Rectal smooth muscle tissue (tissue), 1 donor: ENCODE measurements around the gene COL16A1.
"Not testable (repeated sequence)": the region's sequence is repeated elsewhere in the genome, so short reads cannot be mapped to it uniquely, and the experiment has no call there.

Experiments used
- H3K27ac ChIP-seq: one replicate; pipeline ENCODE4 v1.7.0; 2013; ENCODE audit warnings: low read depth, low read length, inconsistent platforms
- H3K27me3 ChIP-seq: one replicate; pipeline ENCODE4 v1.7.0; 2013; ENCODE audit warnings: low read length; ENCODE audit not compliant: control insufficient read depth, insufficient read depth
- H3K36me3 ChIP-seq: one replicate; pipeline ENCODE4 v1.7.0; 2013; ENCODE audit warnings: low read length; ENCODE audit not compliant: control insufficient read depth, insufficient read depth
- H3K4me1 ChIP-seq: one replicate; pipeline ENCODE4 v1.7.0; 2013; ENCODE audit warnings: low read length; ENCODE audit not compliant: control insufficient read depth, insufficient read depth
- H3K4me3 ChIP-seq: one replicate; pipeline ENCODE4 v1.7.0; 2013; ENCODE audit warnings: low read length
- H3K9ac ChIP-seq: one replicate; pipeline ENCODE4 v1.7.0; 2013; ENCODE audit warnings: low read length

The COL16A1 gene

DNA sequence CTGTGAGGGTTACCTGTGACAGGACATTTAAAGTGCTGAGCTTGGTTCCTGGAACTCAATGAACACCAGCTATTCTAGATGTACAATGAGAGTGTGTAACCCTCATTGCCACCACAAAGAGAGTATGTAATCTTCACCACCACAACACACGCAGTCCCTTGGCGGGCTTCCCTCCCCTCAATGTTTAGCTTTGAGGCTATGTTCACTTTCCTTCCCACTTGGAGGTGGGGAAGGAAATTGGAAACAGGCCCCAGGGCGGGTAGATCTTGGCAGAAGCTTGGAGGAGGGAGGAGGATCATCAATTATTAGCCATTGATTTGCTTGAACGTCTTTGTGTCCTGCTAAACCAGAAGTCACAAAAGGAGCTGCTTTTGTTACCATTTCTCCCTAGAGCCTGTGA is 8.3 kb upstream of the COL16A1 start:
- Histone ChIP-seq H3K27me3 (no peaks in the 10 kb centered on the region), H3K36me3 (no peaks in the 10 kb centered on the region), H3K4me3 (no peak overlapping the region), H3K27ac (peak overlapping the region; percentile 97), H3K4me1 (peaks cover 32% of the 10 kb centered on the region), H3K9ac (no peak overlapping the region)

DNA sequence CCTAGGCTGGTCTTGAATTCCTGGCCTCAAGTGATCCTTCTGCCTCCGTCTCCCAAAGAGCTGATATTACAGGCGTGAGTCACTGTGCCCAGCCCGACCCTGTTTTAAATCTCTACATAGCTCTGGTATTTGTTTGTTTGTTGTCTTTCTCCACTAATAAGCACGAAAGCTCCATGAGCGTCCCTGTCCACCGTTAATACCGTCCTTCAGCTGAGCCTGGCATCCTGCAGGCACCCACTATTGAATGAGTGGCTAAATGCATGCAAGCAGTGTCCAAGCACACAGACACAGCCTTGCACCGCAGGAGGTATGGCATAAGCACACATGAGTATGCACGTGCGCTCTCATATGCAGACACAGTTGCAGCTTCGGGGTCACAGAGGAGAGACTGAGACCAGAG is 4.5 kb upstream of the COL16A1 start:
- H3K36me3 ChIP-seq = no peaks in the 10 kb centered on the region
- no peak overlapping the region for H3K4me3 ChIP-seq
- H3K27me3 ChIP-seq = no peaks in the 10 kb centered on the region
- peaks cover 23% of the 10 kb centered on the region for H3K4me1 ChIP-seq
- no peak overlapping the region for H3K27ac ChIP-seq
- H3K9ac ChIP-seq = no peak overlapping the region

DNA sequence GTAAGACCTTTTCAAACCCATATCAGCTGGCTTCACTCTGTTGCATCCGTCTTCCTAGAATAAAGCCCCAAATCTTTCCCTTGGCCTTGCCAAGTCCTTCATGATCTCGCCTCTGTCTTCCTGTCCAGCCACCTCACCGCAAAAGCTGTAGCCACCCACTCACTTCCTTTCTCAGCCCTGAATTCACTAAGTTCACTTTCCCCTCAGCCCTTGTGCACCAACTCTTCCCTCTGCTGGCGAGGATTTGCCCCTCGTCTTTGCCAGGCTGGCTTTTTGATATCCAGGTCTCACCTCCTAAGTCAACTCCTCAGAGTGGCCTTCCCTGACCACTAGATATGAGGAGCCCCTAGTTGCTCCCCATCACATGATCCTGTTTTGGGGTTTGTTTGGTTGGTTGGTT is 3.9 kb upstream of the COL16A1 start:
- no peaks in the 10 kb centered on the region for H3K27me3 ChIP-seq
- H3K36me3 ChIP-seq = no peaks in the 10 kb centered on the region
- H3K9ac ChIP-seq = no peak overlapping the region
- peaks cover 23% of the 10 kb centered on the region for H3K4me1 ChIP-seq
- H3K4me3 ChIP-seq = no peak overlapping the region
- H3K27ac ChIP-seq = no peak overlapping the region

DNA sequence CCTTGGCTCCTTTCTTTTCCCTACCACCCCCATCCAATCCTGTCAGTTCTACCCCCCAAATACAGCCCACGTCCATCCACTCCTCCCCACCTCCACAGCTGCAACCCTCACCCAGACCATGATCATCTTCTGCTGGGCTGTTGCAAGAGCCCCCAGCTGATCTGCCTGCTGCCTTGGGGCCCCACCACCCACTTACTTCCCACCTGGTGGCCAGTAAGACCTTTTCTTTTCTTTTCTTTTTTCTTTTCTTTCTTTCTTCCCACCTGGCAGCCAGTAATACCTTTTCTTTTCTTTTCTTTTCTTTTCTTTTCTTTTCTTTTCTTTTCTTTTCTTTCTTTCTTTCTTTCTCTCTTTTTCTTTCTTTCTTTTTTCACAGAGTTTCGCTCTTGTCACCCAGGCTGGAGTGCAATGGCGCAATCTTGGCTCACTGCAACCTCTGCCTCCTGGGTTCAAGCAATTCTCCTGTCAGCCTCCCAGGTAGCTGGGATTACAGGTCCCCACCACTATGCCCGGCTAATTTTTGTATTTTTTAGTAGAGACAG is 3.3 kb upstream of the COL16A1 start:
- not testable (repeated sequence) for H3K27ac ChIP-seq, H3K36me3 ChIP-seq, H3K9ac ChIP-seq, H3K4me3 ChIP-seq, H3K27me3 ChIP-seq
- H3K4me1 ChIP-seq = peaks cover 23% of the 10 kb centered on the region

DNA sequence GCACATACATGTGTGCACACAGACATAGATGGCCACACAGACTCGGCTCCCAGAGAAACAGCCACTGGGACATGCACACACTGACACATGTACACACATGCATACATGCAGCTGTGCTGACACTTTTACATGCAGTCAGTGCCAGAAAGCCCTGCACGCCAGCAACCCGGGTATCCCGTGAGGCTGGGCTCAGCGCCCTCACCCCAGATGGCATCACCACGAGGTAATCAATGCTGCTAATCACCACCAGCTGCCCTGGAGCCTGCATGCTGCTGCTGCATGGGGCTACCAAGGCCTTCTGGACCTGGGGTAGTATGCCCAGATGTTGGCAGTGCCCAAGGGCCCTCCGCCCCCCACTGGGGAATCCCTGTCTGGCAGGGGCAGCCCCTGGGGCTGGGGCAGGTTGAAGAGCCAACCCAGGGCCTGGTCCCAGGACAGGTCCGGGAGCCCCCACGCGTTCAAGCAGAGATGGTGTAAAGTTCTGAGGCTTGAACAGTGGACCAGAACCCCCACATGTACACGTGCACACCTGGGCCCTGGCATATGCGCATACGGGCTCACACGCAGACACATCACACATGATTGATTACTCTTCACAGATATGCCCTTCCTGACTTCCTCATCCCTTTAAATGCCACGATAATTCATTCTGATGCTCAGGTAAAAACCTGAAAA is 2.7 kb upstream of the COL16A1 start:
- Histone ChIP-seq H3K27me3 (no peaks in the 10 kb centered on the region), H3K9ac (no peak overlapping the region), H3K4me3 (no peak overlapping the region), H3K4me1 (peaks cover 25% of the 10 kb centered on the region), H3K27ac (no peak overlapping the region), H3K36me3 (no peaks in the 10 kb centered on the region)

DNA sequence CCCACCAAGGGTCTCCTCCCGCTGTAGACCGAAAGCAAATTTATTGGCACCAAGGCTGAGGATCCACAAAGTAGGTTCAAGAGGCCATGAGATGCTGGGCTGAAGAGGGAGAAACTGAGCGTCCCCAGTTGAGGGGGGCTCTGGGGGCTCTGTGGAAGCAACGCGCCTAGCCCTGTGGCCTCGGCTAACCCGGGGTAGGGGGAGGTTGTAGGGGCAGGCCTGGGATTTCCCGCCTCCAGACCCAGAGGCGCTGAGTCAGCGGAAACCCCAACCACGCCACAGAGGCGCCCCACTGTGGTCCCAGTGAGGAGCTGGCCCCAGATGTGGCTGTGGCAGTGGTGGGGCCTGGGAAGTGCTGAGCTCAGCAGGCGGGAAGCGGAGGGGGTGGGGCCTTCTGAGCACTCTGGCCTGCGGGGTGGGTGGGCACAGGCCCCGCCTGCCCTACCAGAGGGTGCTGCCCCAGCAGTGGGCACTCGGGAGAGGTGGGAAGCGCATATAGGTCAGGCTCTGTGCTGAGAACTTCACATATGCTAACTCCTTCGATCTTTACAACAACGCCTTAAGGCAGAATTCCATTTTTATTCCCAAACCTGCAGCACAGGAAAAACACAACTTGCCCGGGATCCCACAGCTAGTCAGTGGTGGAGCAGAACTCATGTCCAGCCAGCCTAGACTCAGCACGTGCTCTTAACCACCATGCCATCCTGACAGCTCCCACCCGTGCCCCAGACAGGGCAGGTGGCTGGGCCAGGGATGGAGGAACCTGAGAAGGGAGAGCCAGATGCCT is 1.5 kb upstream of the COL16A1 start:
- H3K36me3 ChIP-seq = no peaks in the 10 kb centered on the region

DNA sequence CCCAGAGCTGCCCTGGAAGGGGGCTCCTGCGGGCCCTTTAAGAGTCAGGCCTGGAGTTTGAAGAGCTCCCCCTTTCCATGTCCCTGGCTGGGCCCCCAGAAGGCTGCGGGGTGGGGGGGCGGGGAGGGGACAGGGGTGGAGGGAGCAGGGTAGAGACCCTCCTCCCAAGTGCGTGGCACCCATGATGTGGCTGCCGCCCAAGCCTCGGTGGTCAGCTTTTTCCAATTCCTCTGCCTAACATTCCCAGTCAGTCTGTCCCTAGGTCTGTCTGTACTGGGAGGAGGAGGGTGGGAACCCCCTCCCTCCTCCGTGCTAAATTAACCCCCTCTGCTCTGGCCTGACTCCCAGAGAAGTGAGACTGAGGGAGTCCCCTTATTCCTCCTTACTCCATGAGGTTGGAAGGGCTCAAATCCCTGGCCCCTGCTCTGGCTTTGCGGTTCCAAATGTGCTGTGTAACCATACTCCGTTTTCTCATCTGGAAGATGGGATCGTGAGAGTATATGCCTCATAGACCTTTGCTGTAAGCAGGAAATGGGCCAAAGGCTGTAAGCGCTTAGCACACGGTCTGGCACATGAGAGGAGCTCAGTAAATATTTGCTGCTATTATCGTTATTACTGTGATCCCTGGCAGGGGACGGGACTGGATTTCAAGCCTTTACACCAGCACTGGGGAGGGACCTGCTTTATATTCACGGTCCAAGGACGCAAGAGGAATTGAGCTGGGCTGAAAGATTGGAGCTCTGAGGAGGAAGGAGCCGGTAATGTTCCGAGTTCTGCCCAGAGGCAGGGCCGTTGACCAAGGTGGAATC is 658 bp upstream of the COL16A1 start:
- H3K27me3 ChIP-seq = peaks cover 2% of the 10 kb centered on the region

More for the DNA sequence above, 1.5 kb upstream of the COL16A1 start:
- Histone ChIP-seq H3K27me3 (no peaks in the 10 kb centered on the region), H3K27ac (peak overlapping the region; percentile 49), H3K9ac (no peak overlapping the region), H3K4me3 (peak overlapping the region; percentile 31), H3K4me1 (peaks cover 38% of the 10 kb centered on the region)

DNA sequence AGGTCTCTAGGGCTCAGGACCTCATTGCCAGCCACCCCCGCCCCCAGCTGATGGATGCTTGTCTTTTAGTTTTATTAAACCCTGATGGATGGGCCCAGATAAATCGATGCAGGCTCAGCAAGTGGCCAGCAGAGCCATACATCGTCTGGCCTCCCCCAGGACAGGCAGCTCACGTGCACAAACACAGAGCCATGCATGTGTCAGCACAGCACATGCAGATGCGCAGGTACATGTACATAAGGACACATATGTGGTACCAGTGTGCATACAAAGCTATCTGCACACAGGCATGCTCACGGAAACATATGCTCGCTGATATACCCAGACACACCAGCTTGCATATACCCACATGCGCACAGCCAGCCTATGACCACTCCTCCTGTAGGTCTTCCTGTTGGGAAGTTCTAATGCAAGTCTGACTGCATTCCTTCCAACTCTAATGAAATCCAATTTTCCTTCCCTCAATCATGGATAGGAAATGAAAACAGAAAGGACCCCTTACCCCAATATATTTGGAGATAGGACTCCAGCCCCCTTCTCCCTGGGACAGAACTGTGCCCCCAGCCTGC is 897 bp downstream of the COL16A1 start:
- no peak overlapping the region for H3K9ac ChIP-seq

More for the DNA sequence above, 658 bp upstream of the COL16A1 start:
- Histone ChIP-seq H3K36me3 (no peaks in the 10 kb centered on the region), H3K27ac (peak overlapping the region; percentile 49), H3K4me1 (peaks cover 45% of the 10 kb centered on the region), H3K4me3 (peak overlapping the region; percentile 64), H3K9ac (peak overlapping the region; percentile 1)

DNA sequence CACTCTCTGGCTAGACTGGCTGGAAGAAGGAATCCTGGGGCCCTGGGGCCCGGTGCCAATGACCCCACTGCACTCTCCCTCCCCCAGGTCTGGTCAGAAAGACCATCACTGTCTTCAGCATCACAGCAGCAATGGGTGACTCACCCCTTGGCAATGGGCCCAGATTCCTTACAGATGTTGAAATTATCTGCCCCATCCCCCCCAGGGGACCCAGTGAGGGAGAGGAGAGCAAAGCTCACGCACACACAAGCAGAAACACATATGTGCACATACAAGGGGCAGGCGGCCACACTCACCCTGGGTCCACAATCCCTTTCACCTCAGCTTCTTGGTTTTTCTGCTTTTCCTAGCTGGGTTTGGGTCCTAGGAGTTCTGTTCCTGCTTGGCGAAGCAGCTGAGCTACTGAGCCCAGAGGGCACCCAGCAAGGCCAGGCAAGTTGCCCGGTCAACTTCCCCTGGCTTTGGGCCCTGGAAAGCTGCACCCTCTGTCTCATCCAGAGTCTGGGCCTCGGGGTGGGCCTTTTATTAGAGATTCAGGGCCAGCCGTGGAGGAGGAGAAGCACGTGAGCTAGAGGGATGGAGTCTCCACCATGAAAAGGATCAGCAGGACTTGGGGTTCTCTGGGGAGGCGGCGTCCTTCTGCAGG is 2.6 kb downstream of the COL16A1 start:
- peaks cover 2% of the 10 kb centered on the region for H3K27me3 ChIP-seq
- no peak overlapping the region for H3K9ac ChIP-seq
- H3K4me1 ChIP-seq = peaks cover 49% of the 10 kb centered on the region
- peak overlapping the region; percentile 41 for H3K4me3 ChIP-seq
- peak overlapping the region; percentile 87 for H3K27ac ChIP-seq
- peaks cover 7% of the 10 kb centered on the region for H3K36me3 ChIP-seq

More for the DNA sequence above, 897 bp downstream of the COL16A1 start:
- Histone ChIP-seq H3K4me1 (peaks cover 45% of the 10 kb centered on the region), H3K4me3 (peak overlapping the region; percentile 64), H3K27ac (peak overlapping the region; percentile 87), H3K36me3 (peaks cover 6% of the 10 kb centered on the region), H3K27me3 (peaks cover 2% of the 10 kb centered on the region)

DNA sequence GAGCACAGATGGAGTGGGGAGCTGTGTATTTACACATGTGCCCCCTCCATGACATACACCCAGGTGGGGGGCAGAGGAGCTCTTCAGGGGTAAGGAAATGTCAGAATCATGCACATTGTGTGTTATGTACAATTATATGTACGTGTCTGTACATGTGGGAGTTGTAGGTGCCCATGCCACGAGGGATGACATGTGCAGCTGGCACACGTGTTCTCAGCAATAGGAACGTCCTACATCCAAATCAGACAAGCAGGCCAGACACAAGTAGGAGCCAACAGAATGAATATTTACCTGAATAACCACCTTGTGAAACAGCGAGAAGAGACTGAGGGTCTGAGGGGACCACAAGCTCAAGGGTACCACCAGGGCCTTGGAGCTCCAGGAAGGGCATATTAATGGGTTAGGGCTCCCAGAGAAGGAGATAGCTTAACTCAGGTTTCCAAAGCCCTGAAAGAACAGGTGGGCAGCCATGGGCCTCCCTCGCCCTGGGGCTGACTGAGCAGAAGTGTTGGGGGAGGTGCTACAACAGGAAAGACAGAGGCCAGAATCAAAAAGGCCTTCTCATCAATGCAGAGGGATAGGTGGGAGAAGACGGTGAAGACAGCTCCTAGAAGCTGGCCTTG is 3.2 kb downstream of the COL16A1 start:
- Histone ChIP-seq H3K9ac (no peak overlapping the region), H3K4me1 (peaks cover 50% of the 10 kb centered on the region), H3K27me3 (peaks cover 2% of the 10 kb centered on the region), H3K36me3 (peaks cover 7% of the 10 kb centered on the region), H3K4me3 (peak overlapping the region; percentile 41), H3K27ac (peak overlapping the region; percentile 87)

DNA sequence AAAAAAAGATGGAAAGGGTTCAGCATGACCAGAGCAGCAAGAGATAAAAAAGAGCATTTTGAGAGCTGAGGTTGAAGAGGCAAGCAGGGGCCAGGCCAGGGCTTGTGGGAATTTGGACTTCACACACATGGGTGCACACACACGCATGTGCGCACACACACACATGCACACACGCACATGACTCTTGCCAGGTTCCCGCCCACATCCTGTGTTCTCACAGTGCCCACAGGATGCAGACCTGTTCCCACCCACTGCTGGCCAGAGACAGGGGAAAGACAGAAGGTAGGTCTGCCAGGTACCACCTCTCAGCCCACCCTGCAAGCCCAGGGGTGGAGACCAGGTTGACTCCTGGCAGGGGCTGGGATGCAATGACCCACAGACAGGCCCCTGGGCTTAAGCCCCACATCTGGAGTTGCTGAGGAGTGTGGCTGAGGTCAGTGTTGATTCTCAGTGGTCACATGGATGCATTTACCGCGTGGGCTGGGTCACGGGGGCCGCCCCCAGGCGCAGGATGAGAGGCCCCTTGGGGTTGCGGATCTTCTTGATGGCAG is 4.4 kb downstream of the COL16A1 start:
- H3K9ac ChIP-seq = no peak overlapping the region
- peaks cover 48% of the 10 kb centered on the region for H3K4me1 ChIP-seq
- H3K36me3 ChIP-seq = peaks cover 7% of the 10 kb centered on the region
- peaks cover 2% of the 10 kb centered on the region for H3K27me3 ChIP-seq
- H3K27ac ChIP-seq = peak overlapping the region; percentile 87
- H3K4me3 ChIP-seq = no peak overlapping the region
